ENCODE data around the gene PBX4.

The PBX4 gene

GRCh38 chr19:19567391-19567790 lies 51.1 kb downstream of the PBX4 start:
- no peak overlapping the region for H3K4me3 ChIP-seq (ENCODE audit: low read length)
- no peak for DNase-seq (ENCODE audit: low read depth, low spot score)

DNA sequence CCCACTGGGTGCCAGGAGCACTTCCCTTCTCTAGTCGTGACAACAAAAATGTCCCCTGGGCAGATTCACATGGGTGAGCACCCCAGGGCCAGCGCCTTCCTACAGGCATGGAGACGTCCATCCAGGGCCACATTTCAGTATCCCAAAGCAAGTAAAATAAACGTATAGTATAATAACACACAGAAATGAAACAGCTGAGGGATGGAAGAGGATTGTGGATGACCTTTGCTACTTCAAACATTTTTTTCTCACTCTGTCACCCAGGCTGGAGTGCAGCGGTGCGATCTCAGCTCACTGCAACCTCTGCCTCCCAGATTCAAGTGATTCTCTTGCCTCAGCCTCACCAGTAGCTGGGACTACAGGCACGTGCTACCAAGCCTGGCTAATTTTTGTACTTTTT lies 52.2 kb downstream of the PBX4 start:
- DNase-seq (ENCODE audit: low read depth, low spot score) = no peak
- no peak overlapping the region for H3K4me3 ChIP-seq (ENCODE audit: low read length)

GRCh38 chr19:19563348-19563848 lies 55.1 kb downstream of the PBX4 start:
- H3K4me3 ChIP-seq (ENCODE audit: low read length) = no peak overlapping the region
- no peak for DNase-seq (ENCODE audit: low read depth, low spot score)

DNA sequence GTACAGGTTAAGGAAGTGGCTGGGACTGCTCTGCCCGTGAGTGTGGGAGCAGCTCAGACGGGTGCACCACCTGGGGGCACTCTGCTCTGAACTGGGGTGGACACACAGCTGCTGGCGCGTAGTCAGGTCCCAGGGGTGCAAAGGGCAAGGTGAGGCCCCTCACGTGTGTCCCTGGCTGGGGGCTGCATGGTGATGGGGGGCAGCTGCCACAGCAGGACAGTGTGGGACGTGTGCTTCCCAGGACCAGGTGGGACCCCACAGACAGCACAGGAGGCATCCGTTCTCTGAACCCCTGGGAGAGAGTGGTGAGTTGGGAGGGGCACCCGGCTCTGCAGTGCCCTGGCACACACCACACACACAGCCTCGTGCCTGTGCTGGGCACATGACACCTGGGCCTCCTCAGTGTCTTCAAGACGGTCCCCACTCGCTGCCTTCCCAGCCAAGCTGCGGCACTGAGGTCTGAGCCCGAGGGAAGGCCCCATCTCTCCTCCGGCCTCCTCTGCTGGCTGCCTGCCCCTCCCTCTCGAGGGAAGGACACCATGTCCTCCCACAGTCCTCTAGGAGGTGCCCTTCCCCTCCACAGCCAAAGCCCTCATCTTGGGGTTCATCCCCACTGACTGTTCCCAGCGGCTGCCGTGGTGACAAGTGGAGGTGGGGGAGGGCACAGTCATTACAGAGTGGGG lies 55.7 kb downstream of the PBX4 start:
- H3K4me3 ChIP-seq (ENCODE audit: low read length) = no peak overlapping the region
- no peak for DNase-seq (ENCODE audit: low read depth, low spot score)

GRCh38 chr19:19561946-19562664 lies 56.4 kb downstream of the PBX4 start:
- no peak for DNase-seq (ENCODE audit: low read depth, low spot score)
- no peak overlapping the region for H3K4me3 ChIP-seq (ENCODE audit: low read length)

DNA sequence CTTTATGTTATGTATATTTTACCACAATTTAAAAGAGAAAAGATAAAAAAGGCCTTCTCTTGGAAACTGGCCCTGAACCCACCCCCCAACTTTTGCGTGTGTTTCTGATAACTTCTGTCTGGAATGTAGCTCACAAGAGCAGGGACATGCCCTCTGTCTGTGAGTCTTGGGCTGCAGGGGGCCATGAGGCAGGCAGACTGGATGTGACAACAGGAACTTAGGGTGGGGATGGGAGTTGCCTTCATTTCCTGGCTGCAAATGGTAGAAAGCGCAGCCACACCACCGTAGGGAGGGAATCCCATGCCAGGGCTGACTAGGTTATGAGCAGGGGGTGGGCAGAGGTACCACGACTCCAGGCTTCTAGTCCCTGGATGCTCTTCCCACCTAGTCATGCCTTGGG lies 58.6 kb downstream of the PBX4 start:
- DNase-seq (ENCODE audit: low read depth, low spot score) = no peak

GRCh38 chr19:19558636-19559035 lies 59.9 kb downstream of the PBX4 start:
- no peak for DNase-seq (ENCODE audit: low read depth, low spot score)
- H3K4me3 ChIP-seq (ENCODE audit: low read length) = no peak overlapping the region

More for the DNA sequence above, 58.6 kb downstream of the PBX4 start:
- no peak overlapping the region for H3K4me3 ChIP-seq (ENCODE audit: low read length)

- DNase-seq (ENCODE audit: low read depth, low spot score) = no peak
- no peak overlapping the region for H3K4me3 ChIP-seq (ENCODE audit: low read length)
Observed at GRCh38 chr19:19558055-19558454, 60.4 kb downstream of the PBX4 start.

DNA sequence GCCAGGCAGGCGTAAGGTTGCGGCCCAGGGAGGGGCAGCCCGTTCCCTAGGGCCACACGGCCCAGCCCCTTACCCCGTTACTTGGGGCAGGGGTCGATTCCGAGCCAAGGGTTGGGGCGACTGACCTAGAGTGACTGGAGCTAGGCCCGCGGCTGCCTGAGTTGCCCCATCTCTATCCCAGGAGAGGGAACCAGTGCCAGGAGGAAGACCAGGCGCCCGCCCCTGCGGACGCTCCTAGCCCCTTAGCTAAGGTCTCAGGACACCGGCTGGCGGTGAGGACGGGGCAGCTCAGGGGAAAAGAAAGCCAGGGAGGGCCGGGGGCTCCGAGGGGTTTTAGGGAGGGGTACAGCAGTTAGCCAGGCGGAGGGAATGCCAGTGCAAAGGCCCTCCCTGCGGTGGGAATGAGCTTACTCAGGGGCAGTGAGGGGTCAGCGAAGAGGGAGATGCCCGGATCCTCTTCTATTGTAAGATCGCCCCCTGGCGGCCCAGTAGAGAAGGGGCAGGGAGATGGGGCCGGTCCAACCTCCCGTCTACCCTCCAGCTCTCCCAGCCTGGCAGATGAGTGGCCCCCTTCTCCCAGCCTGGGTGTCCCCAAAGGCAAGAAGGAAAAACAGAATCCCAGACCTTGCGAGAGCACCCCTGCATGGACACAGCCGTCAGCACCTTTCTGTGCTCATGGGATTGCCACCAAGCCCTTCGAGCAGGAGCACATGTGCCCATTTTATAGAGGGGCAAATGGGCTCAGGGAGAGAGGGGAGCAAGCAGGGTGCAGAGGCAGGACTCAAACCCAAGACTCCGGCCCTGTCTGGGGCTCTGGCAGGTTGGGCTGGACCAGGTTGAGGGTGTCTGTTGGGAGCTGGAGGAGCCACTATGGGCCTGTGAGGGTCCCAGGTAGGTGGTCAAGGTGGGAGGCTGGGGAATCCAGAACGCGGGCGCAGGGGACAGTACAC lies 64.1 kb downstream of the PBX4 start:
- DNase-seq (ENCODE audit: low read depth, low spot score) = peak; percentile 17
- no peak overlapping the region for H3K4me3 ChIP-seq (ENCODE audit: low read length)

- H3K4me3 ChIP-seq (ENCODE audit: low read length) = no peak overlapping the region
- DNase-seq (ENCODE audit: low read depth, low spot score) = no peak
Observed at GRCh38 chr19:19553670-19554069, 64.8 kb downstream of the PBX4 start.

DNA sequence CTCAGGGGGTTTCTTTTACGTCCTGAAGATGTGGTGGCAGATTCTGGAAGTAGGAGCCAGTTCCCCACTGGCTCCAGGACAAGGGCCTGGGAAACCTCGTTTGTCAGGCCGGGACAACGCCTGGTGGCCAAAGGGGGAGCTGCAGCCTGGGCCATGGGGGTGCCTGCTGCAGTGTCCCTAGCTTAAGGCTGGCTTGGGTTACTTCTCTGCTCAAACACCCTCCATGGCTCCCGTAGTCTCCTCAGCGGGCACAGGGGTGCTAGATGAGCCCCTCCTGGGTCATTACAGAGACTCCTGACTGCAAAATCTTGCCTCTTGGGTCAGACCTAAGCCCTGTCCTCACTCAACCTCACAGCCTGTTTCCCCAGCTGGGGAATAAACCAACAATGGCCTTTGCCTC lies 65.7 kb downstream of the PBX4 start:
- no peak for DNase-seq (ENCODE audit: low read depth, low spot score)
- no peak overlapping the region for H3K4me3 ChIP-seq (ENCODE audit: low read length)

DNA sequence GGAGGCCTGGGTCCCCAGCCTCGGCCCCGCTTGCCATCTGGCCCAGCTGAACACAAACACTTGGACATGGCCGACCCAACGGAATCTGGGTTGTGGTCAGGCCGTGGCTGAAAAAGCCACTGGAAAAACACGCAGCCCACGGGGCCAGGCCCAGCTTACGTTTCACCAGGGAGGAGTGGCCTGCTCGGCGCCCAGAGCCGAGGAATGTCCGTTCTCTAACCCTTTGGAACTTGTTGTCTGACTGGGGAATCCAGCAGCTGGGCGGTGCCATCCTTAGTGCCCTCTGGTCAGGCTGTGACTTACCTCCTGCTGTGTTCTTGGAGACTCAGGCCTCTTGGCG lies 66.7 kb downstream of the PBX4 start:
- DNase-seq (ENCODE audit: low read depth, low spot score) = no peak
- no peak overlapping the region for H3K4me3 ChIP-seq (ENCODE audit: low read length)

GRCh38 chr19:19550972-19551852 lies 67.3 kb downstream of the PBX4 start:
- no peak for DNase-seq (ENCODE audit: low read depth, low spot score)
- H3K4me3 ChIP-seq (ENCODE audit: low read length) = no peak overlapping the region

- H3K4me3 ChIP-seq (ENCODE audit: low read length) = no peak overlapping the region
- no peak for DNase-seq (ENCODE audit: low read depth, low spot score)
Observed at GRCh38 chr19:19550485-19550929, 68.0 kb downstream of the PBX4 start.

GRCh38 chr19:19549804-19550464 lies 68.6 kb downstream of the PBX4 start:
- no peak for DNase-seq (ENCODE audit: low read depth, low spot score)
- no peak overlapping the region for H3K4me3 ChIP-seq (ENCODE audit: low read length)

DNA sequence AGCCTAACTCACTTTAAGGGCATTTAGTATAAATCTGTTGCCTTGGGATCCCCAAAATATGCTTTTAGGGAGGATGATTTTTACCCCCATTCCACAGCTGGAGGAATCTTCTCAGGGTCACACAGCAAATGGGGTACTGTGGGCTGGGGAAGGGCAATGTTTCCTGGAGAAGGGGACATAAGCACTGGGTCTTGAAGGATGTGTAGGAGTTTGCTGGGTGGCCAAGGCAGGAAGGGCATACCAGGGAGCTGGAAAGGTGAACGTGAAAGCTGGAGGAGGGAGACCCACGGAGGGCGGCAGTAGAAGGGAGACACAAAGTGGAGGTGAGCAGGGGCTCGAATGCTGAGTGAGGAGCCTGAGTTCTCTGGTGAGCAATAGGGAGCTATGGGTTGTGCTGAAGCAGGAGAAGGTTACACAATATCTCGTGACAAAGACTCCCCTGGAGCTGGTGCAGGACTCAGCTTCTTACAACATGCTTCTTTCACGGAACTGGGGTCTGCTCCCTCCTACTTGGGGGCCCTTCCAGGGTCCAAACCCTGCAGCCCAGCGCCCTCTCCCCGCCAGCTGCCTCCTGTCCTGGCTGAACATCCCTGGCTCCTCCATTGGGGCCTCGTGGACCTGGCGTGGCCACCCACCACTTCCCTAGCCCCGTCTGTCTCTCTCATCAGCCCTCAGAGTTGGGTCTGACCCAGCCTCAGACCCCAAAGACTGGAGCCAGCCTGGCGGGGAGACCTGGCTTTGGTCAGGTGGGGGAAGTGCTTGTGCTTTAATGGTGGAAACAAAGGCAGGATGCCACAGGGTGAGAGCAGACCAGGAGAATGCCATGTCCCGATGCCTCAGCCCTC lies 69.3 kb downstream of the PBX4 start:
- DNase-seq (ENCODE audit: low read depth, low spot score) = no peak
- H3K4me3 ChIP-seq (ENCODE audit: low read length) = no peak overlapping the region

DNA sequence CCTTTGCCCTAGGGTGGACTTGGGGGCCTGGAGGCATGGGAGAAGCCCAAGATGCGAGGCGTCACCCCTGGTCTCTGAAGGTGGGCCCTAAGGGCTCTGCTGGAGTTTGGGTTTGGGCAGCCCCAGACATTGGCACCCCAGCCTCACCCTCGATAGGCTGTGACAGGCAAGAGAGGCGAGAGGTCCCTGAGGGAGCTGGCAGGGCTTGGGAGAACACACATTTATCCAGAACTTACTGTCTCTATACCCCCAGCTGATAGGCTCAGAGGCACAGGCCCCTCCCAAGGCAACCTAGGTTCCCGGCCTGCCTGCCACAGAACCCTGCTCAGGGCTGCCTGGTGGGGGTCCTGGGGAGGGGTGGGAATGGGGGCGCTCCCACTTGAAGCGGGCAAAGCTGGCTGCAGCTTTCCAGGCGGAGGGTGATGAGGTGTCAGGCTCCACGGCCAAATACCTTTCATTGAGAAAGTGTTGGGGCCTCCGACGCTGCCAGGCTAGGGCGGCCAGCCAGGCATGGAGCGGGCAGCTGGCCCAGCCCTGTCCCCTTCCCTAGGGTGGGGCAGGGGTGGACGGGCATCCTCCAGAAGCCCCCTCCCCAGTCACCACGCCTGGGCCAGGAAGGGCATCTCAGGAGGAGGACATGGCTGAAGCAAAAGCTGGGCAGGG lies 70.7 kb downstream of the PBX4 start:
- DNase-seq (ENCODE audit: low read depth, low spot score) = no peak
- H3K4me3 ChIP-seq (ENCODE audit: low read length) = no peak overlapping the region

Measured in Jurkat, Clone E6-1 (cell line).